Right lobe of liver (tissue), 6 donors: Measurements from ENCODE around the gene IGSF21. TPM values are rescaled to one million over a fixed set of nuclear protein-coding genes. Genes with fewer than 3 reads are reported as not detected.

Source experiments
- ATAC-seq, 4 donors: fragments of 200-7000 bp; cut with Tn5 transposase; one replicate each; pipeline ENCODE4 v1.9.1; 2020; ENCODE audit warnings: mild to moderate bottlenecking in 4 of 4, moderate library complexity in 4 of 4
- DNase-seq, 3 donors: peaks; one replicate each; pipeline ENCODE4 v3.0.0-alpha.2; 2020
- H3K27ac ChIP-seq, 3 donors: fragments of 200-600 bp; one replicate each; pipeline ENCODE4 v1.8.0; 2022
- H3K27me3 ChIP-seq, 2 donors: fragments of 200-600 bp; one replicate each; pipeline ENCODE4 v1.8.0; 2022
- H3K36me3 ChIP-seq, 4 donors: fragments of 200-600 bp; sonication (generic) in 1 of 4; one replicate each; pipeline versions ENCODE4 v1.5.1 to v1.8.0; 2017 to 2022; ENCODE audit warnings: control low read depth in 1 of 4
- H3K4me1 ChIP-seq, 4 donors: fragments of 200-600 bp; sonication (generic) in 1 of 4; one replicate each; pipeline versions ENCODE4 v1.5.1 to v1.8.0; 2017 to 2022; ENCODE audit warnings: control low read depth in 1 of 4
- H3K4me3 ChIP-seq, 3 donors: fragments of 200-600 bp; one replicate each; pipeline ENCODE4 v1.8.0; 2022
- H3K9me3 ChIP-seq, 4 donors: fragments of 200-600 bp; sonication (generic) in 1 of 4; one replicate each; pipeline versions ENCODE4 v1.5.1 to v1.8.0; 2017 to 2022; ENCODE audit warnings: control low read depth in 1 of 4
- POLR2A ChIP-seq: fragments of 450-650 bp; IDR thresholded peaks from one replicate; pipeline ENCODE4 v1.6.1; 2017; ENCODE audit warnings: antibody characterized with exemption, mild to moderate bottlenecking
- WGBS: methylation state at CpG from one replicate; pipeline ENCODE4 v1.1.6; 2018; ENCODE audit warnings: low coverage, low lambda C conversion rate; ENCODE audit not compliant: insufficient coverage; ENCODE audit errors: missing lambda C conversion rate; 5-methylcytosine and 5-hydroxymethylcytosine counted together
- intact Hi-C, 2 donors: fragments of 100-400 bp; cut with DNase I; formaldehyde crosslinking; loops; one replicate each; pipeline versions ENCODE4 v1.11.2 to v1.14.1; 2022
- total RNA-seq, 6 experiments: library from RNA; depleted of rRNA in 2 of 6; stranded (reverse); fragments of >200 nt in 2 of 6; fragmentation: NEBNext Ultra II Directional in 3 of 6; extraction: Animal tissue kit (Norgen Biotek cat#: 25700) in 3 of 6; gene quantifications; one replicate each; pipeline versions ENCODE4 v1.1.0 to v1.2.4, GENCODE V29; 2016 to 2023
- TF ChIP-seq, protein P1 (sequence below), 4 donors: fragments of 200-600 bp in 3 of 4; fragments of 450-650 bp in 1 of 4; IDR thresholded peaks; one replicate each; pipeline versions ENCODE4 v1.5.1 to v1.8.0; 2016 to 2022; ENCODE audit warnings: antibody characterized with exemption in 4 of 4, mild to moderate bottlenecking in 2 of 4
- donor health status: DM: no; HTN: yes; CAD: no.
- donor health status: DM: no; HTN: no; CAD: no.
- donor health status: DM: no; HTN: no; CAD: no.
- donor health status: DM: no; HTN: yes; CAD: no.
- donor health status: DM: no; HTN: yes; CAD: no.

The IGSF21 gene
- total RNA-seq, 6 experiments from 2014 or later, result 0.34 to 2.0 (median 0.71) TPM

DNA sequence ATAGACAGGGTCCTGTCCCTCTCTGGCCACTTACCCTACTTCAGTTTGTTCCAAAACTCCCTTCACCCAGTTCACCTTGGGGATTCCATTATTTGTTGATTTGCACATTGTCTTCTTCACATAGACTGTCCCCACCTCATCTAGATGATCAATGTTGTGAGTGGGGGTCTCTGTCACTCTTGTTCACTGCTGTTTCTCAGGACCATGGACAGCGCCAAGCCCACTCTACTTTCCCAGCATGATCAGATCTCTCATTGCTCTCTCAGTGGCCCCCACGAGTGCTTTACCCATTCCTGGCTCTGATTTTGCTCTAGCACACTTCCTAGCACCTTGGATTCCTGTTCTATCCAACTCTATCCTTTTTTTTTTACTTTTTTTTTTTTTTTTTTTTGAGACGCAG is 45.4 kb upstream of the IGSF21 start:
- Histone ChIP-seq H3K36me3 (no peaks in the 10 kb centered on the region), H3K4me1 (no peaks in the 10 kb centered on the region), H3K27ac (no peak overlapping the region), H3K9me3 (no peaks in the 10 kb centered on the region), H3K27me3 (no peaks in the 10 kb centered on the region), H3K4me3 (no peak overlapping the region)
- intact Hi-C loops, result no loop called here
- TF ChIP-seq, protein P1, sequence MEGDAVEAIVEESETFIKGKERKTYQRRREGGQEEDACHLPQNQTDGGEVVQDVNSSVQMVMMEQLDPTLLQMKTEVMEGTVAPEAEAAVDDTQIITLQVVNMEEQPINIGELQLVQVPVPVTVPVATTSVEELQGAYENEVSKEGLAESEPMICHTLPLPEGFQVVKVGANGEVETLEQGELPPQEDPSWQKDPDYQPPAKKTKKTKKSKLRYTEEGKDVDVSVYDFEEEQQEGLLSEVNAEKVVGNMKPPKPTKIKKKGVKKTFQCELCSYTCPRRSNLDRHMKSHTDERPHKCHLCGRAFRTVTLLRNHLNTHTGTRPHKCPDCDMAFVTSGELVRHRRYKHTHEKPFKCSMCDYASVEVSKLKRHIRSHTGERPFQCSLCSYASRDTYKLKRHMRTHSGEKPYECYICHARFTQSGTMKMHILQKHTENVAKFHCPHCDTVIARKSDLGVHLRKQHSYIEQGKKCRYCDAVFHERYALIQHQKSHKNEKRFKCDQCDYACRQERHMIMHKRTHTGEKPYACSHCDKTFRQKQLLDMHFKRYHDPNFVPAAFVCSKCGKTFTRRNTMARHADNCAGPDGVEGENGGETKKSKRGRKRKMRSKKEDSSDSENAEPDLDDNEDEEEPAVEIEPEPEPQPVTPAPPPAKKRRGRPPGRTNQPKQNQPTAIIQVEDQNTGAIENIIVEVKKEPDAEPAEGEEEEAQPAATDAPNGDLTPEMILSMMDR (IDR thresholded peaks at IDR 0.05), result no peak
- no peak for TF ChIP-seq POLR2A
- WGBS, result 56% methylated on average over 3 of the region's 3 CpGs
- no peak for DNase-seq
- no peak for ATAC-seq

DNA sequence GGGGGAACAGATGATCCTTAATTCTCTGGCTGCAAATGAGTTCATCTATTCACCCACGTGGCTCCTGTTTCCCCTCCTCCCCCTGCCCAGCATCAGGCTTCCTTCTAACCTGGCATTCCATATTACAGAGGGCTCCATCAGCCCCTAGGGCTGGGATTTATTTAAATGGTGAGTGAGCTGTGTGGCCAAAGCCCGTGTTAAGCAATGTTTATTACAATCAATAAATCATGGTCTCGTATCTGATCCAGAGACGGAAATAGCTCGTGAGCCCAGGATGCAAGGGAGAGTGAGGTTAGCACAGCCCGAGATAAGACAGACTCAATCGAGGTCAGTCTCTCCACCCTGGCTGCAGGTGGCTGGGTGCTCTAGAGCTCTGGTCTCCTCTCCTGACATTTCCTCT is 43.1 kb upstream of the IGSF21 start:
- no peak overlapping the region for H3K27ac ChIP-seq
- H3K9me3 ChIP-seq, result no peaks in the 10 kb centered on the region
- WGBS, result 8% methylated on average over 6 of the region's 7 CpGs
- H3K36me3 ChIP-seq, result no peaks in the 10 kb centered on the region
- no peak for DNase-seq
- H3K4me1 ChIP-seq, result no peaks in the 10 kb centered on the region
- intact Hi-C loops, result no loop called here
- TF ChIP-seq, protein P1 (IDR thresholded peaks at IDR 0.05), result no peak
- TF ChIP-seq POLR2A, result no peak
- no peak overlapping the region for H3K4me3 ChIP-seq
- ATAC-seq, result peak; percentile 36 to 87 (median 50)
- H3K27me3 ChIP-seq, result no peaks in the 10 kb centered on the region

DNA sequence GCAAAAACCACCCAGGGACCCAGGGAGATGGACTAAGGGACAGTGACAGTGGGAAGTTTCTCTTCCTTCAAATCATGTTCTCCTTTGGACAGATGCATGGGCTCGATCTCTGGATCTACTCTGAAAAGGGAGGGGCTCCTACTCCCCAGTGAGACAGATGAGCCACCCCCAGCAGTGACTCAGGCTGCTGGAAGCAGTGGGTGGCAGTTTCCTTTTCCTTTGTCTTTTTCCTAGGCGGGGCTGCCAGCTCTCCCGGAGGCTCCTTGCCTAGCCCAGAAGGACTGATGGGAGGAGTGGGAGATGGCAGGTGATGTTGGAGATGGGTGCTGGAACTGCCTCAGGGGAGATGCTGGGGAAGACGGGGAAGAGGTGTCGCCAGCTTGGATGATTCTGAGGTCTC is 41.0 kb upstream of the IGSF21 start:
- H3K27ac ChIP-seq, result no peak overlapping the region
- no peak for DNase-seq
- ATAC-seq, result no peak
- no peaks in the 10 kb centered on the region for H3K27me3 ChIP-seq
- no peak overlapping the region for H3K4me3 ChIP-seq
- intact Hi-C loops, result no loop called here
- no peak for TF ChIP-seq POLR2A
- TF ChIP-seq, protein P1 (IDR thresholded peaks at IDR 0.05), result no peak
- H3K9me3 ChIP-seq, result no peaks in the 10 kb centered on the region
- WGBS, result 47% methylated on average over 4 of the region's 5 CpGs
- no peaks in the 10 kb centered on the region for H3K36me3 ChIP-seq
- H3K4me1 ChIP-seq, result no peaks in the 10 kb centered on the region

DNA sequence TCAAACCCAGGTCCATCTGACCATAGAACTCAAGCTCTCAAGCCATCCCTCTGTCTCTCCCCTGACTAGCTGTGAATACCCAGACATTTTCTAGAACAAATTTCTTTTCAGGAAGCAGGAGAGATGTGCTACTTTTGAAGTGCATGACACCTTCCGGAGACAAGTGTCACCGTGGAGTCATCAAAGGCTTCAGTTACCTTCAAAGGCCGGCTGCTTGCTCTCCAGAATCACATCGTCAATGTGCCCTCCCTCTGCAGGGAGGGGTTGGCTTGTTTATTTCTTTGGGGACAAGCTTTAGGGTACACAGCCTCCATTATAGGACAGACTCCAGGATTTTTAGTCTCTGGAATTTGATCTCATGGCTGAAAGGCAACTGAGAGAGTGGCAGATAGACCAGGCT is 37.7 kb upstream of the IGSF21 start:
- no peak for TF ChIP-seq POLR2A
- TF ChIP-seq, protein P1 (IDR thresholded peaks at IDR 0.05), result no peak
- no peaks in the 10 kb centered on the region for H3K27me3 ChIP-seq

DNA sequence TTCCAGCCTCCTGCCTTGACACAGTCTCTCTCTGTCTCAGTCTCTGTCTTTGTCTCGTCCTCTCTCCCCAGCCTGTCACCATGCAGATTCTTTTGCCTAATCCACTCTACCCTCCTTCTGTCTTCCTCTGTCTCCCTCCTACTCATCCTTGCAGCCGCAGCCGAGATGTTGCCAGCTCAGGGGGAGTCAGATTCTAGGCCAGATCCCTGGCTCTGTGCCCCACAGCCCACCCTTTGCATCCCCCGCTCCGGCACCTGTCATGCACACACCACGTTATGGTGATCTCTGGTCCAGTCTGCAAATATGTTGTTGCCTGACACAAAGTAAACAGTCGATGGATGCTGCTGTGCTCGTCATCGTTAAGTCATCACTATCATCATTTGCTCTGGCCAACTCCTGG is 35.5 kb upstream of the IGSF21 start:
- Histone ChIP-seq H3K36me3 (no peaks in the 10 kb centered on the region), H3K27ac (no peak overlapping the region), H3K4me1 (no peaks in the 10 kb centered on the region), H3K9me3 (no peaks in the 10 kb centered on the region), H3K27me3 (no peaks in the 10 kb centered on the region), H3K4me3 (no peak overlapping the region)
- WGBS, result 57% methylated on average over 9 of the region's 9 CpGs
- no peak for DNase-seq
- no peak for ATAC-seq
- no peak for TF ChIP-seq POLR2A
- TF ChIP-seq, protein P1 (IDR thresholded peaks at IDR 0.05), result no peak
- intact Hi-C loops, result no loop called here

More for the DNA sequence above, 37.7 kb upstream of the IGSF21 start:
- Histone ChIP-seq H3K4me1 (no peaks in the 10 kb centered on the region), H3K27ac (no peak overlapping the region), H3K36me3 (no peaks in the 10 kb centered on the region), H3K4me3 (no peak overlapping the region), H3K9me3 (no peaks in the 10 kb centered on the region)
- intact Hi-C loops, result no loop called here
- DNase-seq (no peak), ATAC-seq (no peak)
- 64% methylated on average over 4 of the region's 4 CpGs for WGBS
